IMR-90 (cell line): ENCODE measurements around the gene FBXW11. TPM values are rescaled to one million over a fixed set of nuclear protein-coding genes. Genes with fewer than 3 reads are reported as not detected.

Experiments
- ATAC-seq: fragments of 200-7000 bp; cut with Tn5 transposase; 2 replicates; pipeline ENCODE4 v1.9.1; 2020; ENCODE audit warnings: low read depth, mild to moderate bottlenecking, moderate library complexity
- BruUV-seq: library from RNA; stranded (reverse); fragments of 400-500 nt; replicated peaks from 2 replicates; lab custom pipeline; 2021; lab: Mats Ljungman, UMichigan
- CTCF ChIA-PET: fragments of 300-600 bp; formaldehyde crosslinking; extraction: SDS; loops from one replicate; lab custom pipeline; 2021; ENCODE audit warnings: antibody characterized with exemption; lab: Yijun Ruan, JAX
- POLR2A ChIA-PET: fragments of 300-600 bp; sonication (Branson Sonifier 250); formaldehyde crosslinking; loops from one replicate; lab custom pipeline; 2022; ENCODE audit warnings: antibody characterized with exemption; ENCODE audit not compliant: unreplicated experiment; lab: Charles Lee
- DNase-seq: peaks from one replicate; pipeline ENCODE4 v3.0.0; 2013
- H2AFZ ChIP-seq: replicated peaks from 2 replicates; pipeline ENCODE3; 2013; ENCODE audit warnings: low read length, mild to moderate bottlenecking; ENCODE audit not compliant: poor library complexity
- H2AK5ac ChIP-seq: 2 replicates; pipeline ENCODE4 v1.6.1; 2013; ENCODE audit warnings: low read depth, low read length, inconsistent platforms
- H2AK9ac ChIP-seq: replicated peaks from 2 replicates; pipeline ENCODE3; 2013; ENCODE audit warnings: mild to moderate bottlenecking, low read depth, low read length, moderate library complexity; ENCODE audit not compliant: poor library complexity
- H2BK120ac ChIP-seq: 2 replicates; pipeline ENCODE4 v1.6.1; 2013; ENCODE audit warnings: low read depth, low read length, inconsistent platforms
- H2BK15ac ChIP-seq: 3 replicates; pipeline ENCODE4 v1.6.1; 2013; ENCODE audit warnings: low read depth, low read length, inconsistent platforms
- H2BK20ac ChIP-seq: 2 replicates; pipeline ENCODE4 v1.6.1; 2013; ENCODE audit warnings: low read depth, mild to moderate bottlenecking, inconsistent platforms, low read length, moderate library complexity
- H2BK5ac ChIP-seq: 2 replicates; pipeline ENCODE4 v1.6.1; 2013; ENCODE audit warnings: mild to moderate bottlenecking, low read depth, low read length, inconsistent platforms; ENCODE audit not compliant: poor library complexity, severe bottlenecking
- H3K14ac ChIP-seq: replicated peaks from 2 replicates; pipeline ENCODE4 v1.6.1; 2013; ENCODE audit warnings: low read depth, low read length, inconsistent platforms
- H3K18ac ChIP-seq: 2 replicates; pipeline ENCODE4 v1.6.1; 2013; ENCODE audit warnings: low read depth, low read length, control low read depth
- H3K23ac ChIP-seq: 2 replicates; pipeline ENCODE4 v1.6.1; 2013; ENCODE audit warnings: low read depth, low read length, inconsistent platforms
- H3K27ac ChIP-seq: 2 replicates; pipeline ENCODE4 v1.5.1; 2013; ENCODE audit warnings: mild to moderate bottlenecking, control low read depth, low read length; ENCODE audit not compliant: insufficient read depth
- H3K27me3 ChIP-seq: 2 replicates; pipeline ENCODE4 v1.6.1; 2013; ENCODE audit warnings: low read length; ENCODE audit not compliant: control insufficient read depth, insufficient read depth
- H3K36me3 ChIP-seq: 2 replicates; pipeline ENCODE4 v1.6.1; 2013; ENCODE audit warnings: low read length, mixed read lengths; ENCODE audit not compliant: control insufficient read depth, insufficient read depth
- H3K4ac ChIP-seq: 2 replicates; pipeline ENCODE4 v1.6.1; 2013; ENCODE audit warnings: low read depth, low read length, inconsistent platforms
- H3K4me1 ChIP-seq: 2 replicates; pipeline ENCODE4 v1.6.1; 2013; ENCODE audit warnings: low read length, mixed read lengths; ENCODE audit not compliant: control insufficient read depth, insufficient read depth
- H3K4me2 ChIP-seq: 2 replicates; pipeline ENCODE4 v1.6.1; 2013; ENCODE audit warnings: low read depth, mild to moderate bottlenecking, control low read depth, low read length, moderate library complexity
- H3K4me3 ChIP-seq: 2 replicates; pipeline ENCODE4 v1.5.1; 2013; ENCODE audit warnings: low read depth, mild to moderate bottlenecking, control low read depth, low read length, moderate library complexity; ENCODE audit not compliant: insufficient read depth
- H3K56ac ChIP-seq: 2 replicates; pipeline ENCODE4 v1.6.1; 2013; ENCODE audit warnings: low read length, inconsistent platforms; ENCODE audit not compliant: insufficient read depth; ENCODE audit errors: extremely low read depth
- H3K79me1 ChIP-seq, 2 experiments: 2 replicates each; pipeline ENCODE4 v1.6.1; 2013; ENCODE audit warnings: low read length in 2 of 2, inconsistent platforms in 1 of 2, low read depth in 1 of 2
- H3K9ac ChIP-seq: 2 replicates; pipeline ENCODE4 v1.6.1; 2013; ENCODE audit warnings: low read depth, low read length, control low read depth
- H3K9me1 ChIP-seq: 2 replicates; pipeline ENCODE4 v1.6.1; 2013; ENCODE audit warnings: low read length, inconsistent platforms; ENCODE audit not compliant: insufficient read depth
- H3K9me3 ChIP-seq: 2 replicates; pipeline ENCODE4 v1.6.1; 2013; ENCODE audit warnings: low read length; ENCODE audit not compliant: control insufficient read depth, insufficient read depth
- H4K20me1 ChIP-seq: 2 replicates; pipeline ENCODE4 v1.6.1; 2013; ENCODE audit warnings: low read length, inconsistent platforms; ENCODE audit not compliant: insufficient read depth
- H4K5ac ChIP-seq: 2 replicates; pipeline ENCODE4 v1.6.1; 2013; ENCODE audit warnings: mild to moderate bottlenecking, low read depth, low read length, control low read depth
- H4K8ac ChIP-seq, 2 experiments: 2 replicates each; pipeline ENCODE4 v1.6.1; 2013; ENCODE audit warnings: low read depth in 2 of 2, low read length in 2 of 2, control low read depth in 1 of 2, inconsistent platforms in 1 of 2
- H4K91ac ChIP-seq: 2 replicates; pipeline ENCODE4 v1.6.1; 2013; ENCODE audit warnings: low read depth, low read length, inconsistent platforms; ENCODE audit not compliant: insufficient read depth
- CEBPB ChIP-seq: IDR thresholded peaks from 2 replicates; pipeline ENCODE4 v1.6.1; 2012; ENCODE audit warnings: low read depth, low read length, improper control_type of control experiment
- CTCF ChIP-seq: conservative IDR thresholded peaks from 2 replicates; pipeline ENCODE4 v1.5.1; 2012; ENCODE audit warnings: mild to moderate bottlenecking, low read depth, low read length, improper control_type of control experiment
- FOS ChIP-seq: fragments of 150-350 bp; IDR thresholded peaks from 2 replicates; pipeline ENCODE4 v1.6.1; 2016; ENCODE audit warnings: low read depth, low read length
- MAFK ChIP-seq: IDR thresholded peaks from 2 replicates; pipeline ENCODE4 v1.6.1; 2012; ENCODE audit warnings: low read depth, low read length, improper control_type of control experiment
- MAZ ChIP-seq: IDR thresholded peaks from 2 replicates; pipeline ENCODE4 v1.6.1; 2012; ENCODE audit warnings: low read depth, mild to moderate bottlenecking, low read length, improper control_type of control experiment, moderate library complexity, borderline replicate concordance
- MXI1 ChIP-seq: IDR thresholded peaks from 2 replicates; pipeline ENCODE4 v1.6.1; 2012; ENCODE audit warnings: low read depth, mild to moderate bottlenecking, low read length, moderate library complexity, borderline replicate concordance
- NFE2L2 ChIP-seq: fragments of 150-350 bp; IDR thresholded peaks from 2 replicates; pipeline ENCODE4 v1.6.1; 2016; ENCODE audit warnings: low read depth, mild to moderate bottlenecking, low read length
- POLR2A ChIP-seq: IDR thresholded peaks from 2 replicates; pipeline ENCODE4 v1.6.1; 2012; ENCODE audit warnings: mild to moderate bottlenecking, low read depth, low read length
- RAD21 ChIP-seq: IDR thresholded peaks from 2 replicates; pipeline ENCODE4 v1.6.1; 2012; ENCODE audit warnings: low read length, improper control_type of control experiment
- RCOR1 ChIP-seq: IDR thresholded peaks from 2 replicates; pipeline ENCODE4 v1.6.1; 2012; ENCODE audit warnings: mild to moderate bottlenecking, low read length, improper control_type of control experiment; ENCODE audit not compliant: insufficient replicate concordance
- RFX5 ChIP-seq: IDR thresholded peaks from 2 replicates; pipeline ENCODE4 v1.8.0; 2012; ENCODE audit warnings: low read depth, mild to moderate bottlenecking, low read length, moderate library complexity
- SMC3 ChIP-seq: fragments of 150-350 bp; IDR thresholded peaks from 2 replicates; pipeline ENCODE4 v1.6.1; 2016; ENCODE audit warnings: low read depth, mild to moderate bottlenecking, antibody characterized with exemption, low read length, moderate library complexity
- WGBS, 2 experiments: methylation state at CpG; one replicate each; pipeline versions ENCODE4 v1.1.5 to v1.1.7; 2013; ENCODE audit warnings: missing lambda C conversion rate in 2 of 2; ENCODE audit not compliant: insufficient read length in 1 of 2; ENCODE audit errors: extremely low coverage in 2 of 2; 5-methylcytosine and 5-hydroxymethylcytosine counted together
- dilution Hi-C: fragments of 300-500 bp; cut with HindIII; formaldehyde crosslinking; loops from one replicate; pipeline ENCODE4 v1.14.3; 2018; ENCODE audit warnings: low sequenced_read_pairs; ENCODE audit not compliant: unreplicated experiment
- in situ Hi-C: fragments of 300-500 bp; cut with MboI; formaldehyde crosslinking; loops from 3 replicates; pipeline ENCODE4 v1.14.3; 2019; ENCODE audit warnings: low sequenced_read_pairs, inconsistent platforms, mixed read lengths
- intact Hi-C: fragments of 100-400 bp; cut with micrococcal nuclease; formaldehyde crosslinking; loops from 2 replicates; pipeline ENCODE4 v1.10.0; 2022
- polyA plus RNA-seq, 3 experiments: library from polyadenylated mRNA; depleted of rRNA; stranded (reverse); fragments of >200 nt; gene quantifications; 2 replicates each; pipeline ENCODE4 v1.2.3, GENCODE V29; 2012; ENCODE audit warnings: low replicate concordance in 1 of 3
- total RNA-seq: library from RNA; depleted of rRNA; stranded (reverse); fragments of >200 nt; gene quantifications from 2 replicates; pipeline ENCODE4 v1.2.3, GENCODE V29; 2012
- TF ChIP-seq, protein P1 (sequence below): fragments of 150-350 bp; IDR thresholded peaks from 2 replicates; pipeline ENCODE4 v1.6.1; 2016; ENCODE audit warnings: low read depth, mild to moderate bottlenecking, low read length, moderate library complexity, borderline replicate concordance

The FBXW11 gene
- total and polyA plus RNA-seq, 2 of the 4 experiments (the other 2 are of a cell fraction), result 34.3 to 97.1 TPM

- WGBS, 2 experiments, result no CpG with 5 or more reads among the region's 1 CpG
- no peaks in the 10 kb centered on the region for H3K36me3 ChIP-seq
- H3K4me3 ChIP-seq, result no peak overlapping the region
- H2AFZ ChIP-seq, result no peak overlapping the region
- H2AK9ac ChIP-seq, result no peak overlapping the region
- no peak overlapping the region for H3K4ac ChIP-seq
- H3K4me1 ChIP-seq, result no peaks in the 10 kb centered on the region
- in situ Hi-C loops (no loop called here), dilution Hi-C loops (no loop called here), intact Hi-C loops (no loop called here)
- H2BK120ac ChIP-seq, result no peak overlapping the region
- no peak overlapping the region for H4K8ac ChIP-seq
- H2AK5ac ChIP-seq, result no peak overlapping the region
- no peaks in the 10 kb centered on the region for H4K20me1 ChIP-seq
- ATAC-seq (no peak), DNase-seq (no peak)
- H2BK5ac ChIP-seq, result no peak overlapping the region
- H2BK15ac ChIP-seq, result no peak overlapping the region
- no peak overlapping the region for H3K14ac ChIP-seq
- POLR2A ChIA-PET, result no interaction called here
- BruUV-seq, result no TSS peak
- no peak overlapping the region for H3K18ac ChIP-seq
- H3K9me3 ChIP-seq, result no peaks in the 10 kb centered on the region
- peaks cover 23% of the 10 kb centered on the region for H3K27me3 ChIP-seq
- no peak overlapping the region for H3K23ac ChIP-seq
- H3K9ac ChIP-seq, result no peak overlapping the region
- H3K4me2 ChIP-seq, result no peak overlapping the region
- CTCF ChIA-PET, result no interaction called here
- H3K56ac ChIP-seq, result no peak overlapping the region
- no peak overlapping the region for H2BK20ac ChIP-seq
- no peak overlapping the region for H3K27ac ChIP-seq
- H3K9me1 ChIP-seq, result no peaks in the 10 kb centered on the region
- H4K91ac ChIP-seq, result no peak overlapping the region
- TF ChIP-seq CEBPB, result no peak
- TF ChIP-seq RFX5, result no peak
- no peak for TF ChIP-seq FOS
- TF ChIP-seq CTCF, result no peak
- TF ChIP-seq NFE2L2, result no peak
- TF ChIP-seq MAZ, result no peak
- no peak for TF ChIP-seq MXI1
- TF ChIP-seq RAD21, result no peak
- TF ChIP-seq MAFK, result no peak
- TF ChIP-seq, protein P1, sequence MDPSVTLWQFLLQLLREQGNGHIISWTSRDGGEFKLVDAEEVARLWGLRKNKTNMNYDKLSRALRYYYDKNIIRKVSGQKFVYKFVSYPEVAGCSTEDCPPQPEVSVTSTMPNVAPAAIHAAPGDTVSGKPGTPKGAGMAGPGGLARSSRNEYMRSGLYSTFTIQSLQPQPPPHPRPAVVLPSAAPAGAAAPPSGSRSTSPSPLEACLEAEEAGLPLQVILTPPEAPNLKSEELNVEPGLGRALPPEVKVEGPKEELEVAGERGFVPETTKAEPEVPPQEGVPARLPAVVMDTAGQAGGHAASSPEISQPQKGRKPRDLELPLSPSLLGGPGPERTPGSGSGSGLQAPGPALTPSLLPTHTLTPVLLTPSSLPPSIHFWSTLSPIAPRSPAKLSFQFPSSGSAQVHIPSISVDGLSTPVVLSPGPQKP, result no peak
- no peak for TF ChIP-seq RCOR1
- no peak for TF ChIP-seq SMC3
- no peak for TF ChIP-seq POLR2A
- no peak overlapping the region for H4K5ac ChIP-seq
- H3K79me1 ChIP-seq, result no peaks in the 10 kb centered on the region
Measured at GRCh38 chr5:171816666-171817065, 189.8 kb downstream of the FBXW11 start.
